Endothelial cell of umbilical vein (primary cell): ENCODE results near the gene OR51D1.

Source experiments
- EZH2 ChIP-seq: IDR thresholded peaks from 2 replicates; pipeline ENCODE4 v1.6.1; 2012; ENCODE audit warnings: borderline replicate concordance, low read depth, mild to moderate bottlenecking, moderate library complexity, low read length, inconsistent platforms; ENCODE audit not compliant: severe bottlenecking
- FOS ChIP-seq: IDR thresholded peaks from 2 replicates; pipeline ENCODE4 v1.6.1; 2011; ENCODE audit warnings: mild to moderate bottlenecking, low read length, moderate library complexity, borderline replicate concordance; ENCODE audit not compliant: insufficient read depth
- MYC ChIP-seq: IDR thresholded peaks from one replicate; pipeline ENCODE4 v1.6.1; 2011; ENCODE audit warnings: mild to moderate bottlenecking, low read depth, low read length
- POLR2A ChIP-seq: IDR thresholded peaks from 2 replicates; pipeline ENCODE4 v1.6.1; 2012; ENCODE audit warnings: low read depth, mild to moderate bottlenecking, control low read depth, low read length
- POLR2AphosphoS5 ChIP-seq: IDR thresholded peaks from 2 replicates; pipeline ENCODE4 v1.6.1; 2012; ENCODE audit warnings: low read depth, mild to moderate bottlenecking, control low read depth, low read length, moderate library complexity; ENCODE audit not compliant: insufficient read depth
- TF ChIP-seq, protein P1 (sequence below), 2 donors: IDR thresholded peaks; 1 replicate in 1 of 2; 2 replicates in 1 of 2; pipeline ENCODE4 v1.5.1; 2011; ENCODE audit warnings: low read length in 2 of 2, mild to moderate bottlenecking in 2 of 2, moderate library complexity in 2 of 2, control low read depth in 1 of 2, inconsistent platforms in 1 of 2, low read depth in 1 of 2; ENCODE audit not compliant: insufficient read depth in 1 of 2; ENCODE audit errors: extremely low read depth in 1 of 2
- TF ChIP-seq, protein P2 (sequence below): IDR thresholded peaks from 2 replicates; pipeline ENCODE4 v1.6.1; 2011; ENCODE audit not compliant: insufficient read depth, insufficient read length

DNA sequence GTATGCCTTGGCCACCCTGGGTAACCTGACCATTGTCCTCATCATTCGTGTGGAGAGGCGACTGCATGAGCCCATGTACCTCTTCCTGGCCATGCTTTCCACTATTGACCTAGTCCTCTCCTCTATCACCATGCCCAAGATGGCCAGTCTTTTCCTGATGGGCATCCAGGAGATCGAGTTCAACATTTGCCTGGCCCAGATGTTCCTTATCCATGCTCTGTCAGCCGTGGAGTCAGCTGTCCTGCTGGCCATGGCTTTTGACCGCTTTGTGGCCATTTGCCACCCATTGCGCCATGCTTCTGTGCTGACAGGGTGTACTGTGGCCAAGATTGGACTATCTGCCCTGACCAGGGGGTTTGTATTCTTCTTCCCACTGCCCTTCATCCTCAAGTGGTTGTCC lies 2.7 kb downstream of the OR51D1 start:
- TF ChIP-seq, protein P1, sequence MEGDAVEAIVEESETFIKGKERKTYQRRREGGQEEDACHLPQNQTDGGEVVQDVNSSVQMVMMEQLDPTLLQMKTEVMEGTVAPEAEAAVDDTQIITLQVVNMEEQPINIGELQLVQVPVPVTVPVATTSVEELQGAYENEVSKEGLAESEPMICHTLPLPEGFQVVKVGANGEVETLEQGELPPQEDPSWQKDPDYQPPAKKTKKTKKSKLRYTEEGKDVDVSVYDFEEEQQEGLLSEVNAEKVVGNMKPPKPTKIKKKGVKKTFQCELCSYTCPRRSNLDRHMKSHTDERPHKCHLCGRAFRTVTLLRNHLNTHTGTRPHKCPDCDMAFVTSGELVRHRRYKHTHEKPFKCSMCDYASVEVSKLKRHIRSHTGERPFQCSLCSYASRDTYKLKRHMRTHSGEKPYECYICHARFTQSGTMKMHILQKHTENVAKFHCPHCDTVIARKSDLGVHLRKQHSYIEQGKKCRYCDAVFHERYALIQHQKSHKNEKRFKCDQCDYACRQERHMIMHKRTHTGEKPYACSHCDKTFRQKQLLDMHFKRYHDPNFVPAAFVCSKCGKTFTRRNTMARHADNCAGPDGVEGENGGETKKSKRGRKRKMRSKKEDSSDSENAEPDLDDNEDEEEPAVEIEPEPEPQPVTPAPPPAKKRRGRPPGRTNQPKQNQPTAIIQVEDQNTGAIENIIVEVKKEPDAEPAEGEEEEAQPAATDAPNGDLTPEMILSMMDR (IDR thresholded peaks at IDR 0.05; ENCODE audit: extremely low read depth in 1 of 2, insufficient read depth in 1 of 2, low read depth in 1 of 2, low read length in 2 of 2): no peak
- no peak for TF ChIP-seq EZH2
- no peak for TF ChIP-seq MYC
- TF ChIP-seq, protein P2, sequence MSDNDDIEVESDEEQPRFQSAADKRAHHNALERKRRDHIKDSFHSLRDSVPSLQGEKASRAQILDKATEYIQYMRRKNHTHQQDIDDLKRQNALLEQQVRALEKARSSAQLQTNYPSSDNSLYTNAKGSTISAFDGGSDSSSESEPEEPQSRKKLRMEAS: no peak
- TF ChIP-seq FOS: no peak
- no peak for TF ChIP-seq POLR2A
- TF ChIP-seq POLR2AphosphoS5: no peak
